Measurements from ENCODE around the gene GJB4. TPM values are rescaled to one million over a fixed set of nuclear protein-coding genes. Genes with fewer than 3 reads are reported as not detected.

Gene GJB4
- total RNA-seq, 2 experiments from 2014 or later, result not detected

- POLR2A ChIA-PET, result interaction anchor here (1.0 kb wide), 1 partner anchor 65 kb away, joined by 3 read pairs; no protein-coding TSS in a partner anchor
Observed at GRCh38 chr1:34781071-34781843, 21.7 kb downstream of the GJB4 start, which contains the start of gene GJB3. Gene GJB3, plus strand, starts transcription at chr1:34781214. Its CDS starts 3,549 bp downstream, at chr1:34784763.

GRCh38 chr1:34781844-34782391 is 22.4 kb downstream of the GJB4 start:
- Mint-ChIP-seq H3K36me3 (ENCODE audit: low read depth) (no peaks in the 10 kb centered on the region), H3K4me3 (no peak overlapping the region), H3K9me3 (ENCODE audit: insufficient read depth) (no peaks in the 10 kb centered on the region), H3K4me1 (ENCODE audit: low read depth) (peaks cover 2% of the 10 kb centered on the region), H3K27me3 (ENCODE audit: low read depth) (peaks cover 37% of the 10 kb centered on the region), H3K27ac (no peak overlapping the region)
- DNase-seq (no peak), ATAC-seq (no peak)
- CTCF ChIA-PET, result no interaction called here
- POLR2A ChIA-PET, result no interaction called here

More at GRCh38 chr1:34781071-34781843, 21.7 kb downstream of the GJB4 start, which contains the start of gene GJB3:
- Mint-ChIP-seq H3K27ac (no peak within 1 kb of the TSS), H3K27me3 (ENCODE audit: low read depth) (peaks cover 37% of the 10 kb centered on the region), H3K9me3 (ENCODE audit: insufficient read depth) (no peaks in the 10 kb centered on the region), H3K36me3 (ENCODE audit: low read depth) (no peaks in the 10 kb centered on the region), H3K4me1 (ENCODE audit: low read depth) (peaks cover 2% of the 10 kb centered on the region), H3K4me3 (no peak within 1 kb of the TSS)
- CTCF ChIA-PET, result no interaction called here
- peak; percentile 58 for ATAC-seq
- no peak for DNase-seq

GRCh38 chr1:34784751-34785221 is 25.2 kb downstream of the GJB4 start:
- DNase-seq (no peak), ATAC-seq (no peak)
- ChIA-PET CTCF (interaction anchor here (1.4 kb wide), 1 partner anchor 68 kb away, joined by 7 read pairs; no protein-coding TSS in a partner anchor), POLR2A (no interaction called here)
- no peaks in the 10 kb centered on the region for H3K9me3 Mint-ChIP-seq (ENCODE audit: insufficient read depth)
- peaks cover 2% of the 10 kb centered on the region for H3K4me1 Mint-ChIP-seq (ENCODE audit: low read depth)
- peaks cover 23% of the 10 kb centered on the region for H3K27me3 Mint-ChIP-seq (ENCODE audit: low read depth)
- no peaks in the 10 kb centered on the region for H3K36me3 Mint-ChIP-seq (ENCODE audit: low read depth)
- no peak overlapping the region for H3K27ac Mint-ChIP-seq
- no peak overlapping the region for H3K4me3 Mint-ChIP-seq

- no peak for DNase-seq
- Mint-ChIP-seq H3K27me3 (ENCODE audit: low read depth) (peaks cover 17% of the 10 kb centered on the region), H3K27ac (no peak overlapping the region), H3K36me3 (ENCODE audit: low read depth) (no peaks in the 10 kb centered on the region), H3K9me3 (ENCODE audit: insufficient read depth) (no peaks in the 10 kb centered on the region), H3K4me1 (ENCODE audit: low read depth) (peaks cover 2% of the 10 kb centered on the region), H3K4me3 (no peak overlapping the region)
- ChIA-PET CTCF (interaction anchor here (1.3 to 2.6 kb wide), 3 partner anchors 19 to 81 kb away, joined by 3 to 12 read pairs (median 7); no protein-coding TSS in a partner anchor), POLR2A (no interaction called here)
- no peak for ATAC-seq
Observed at GRCh38 chr1:34785231-34785874, 25.8 kb downstream of the GJB4 start.

GRCh38 chr1:34785875-34786470 is 26.4 kb downstream of the GJB4 start:
- DNase-seq (no peak), ATAC-seq (peak; percentile 5)
- peaks cover 2% of the 10 kb centered on the region for H3K4me1 Mint-ChIP-seq (ENCODE audit: low read depth)
- CTCF ChIA-PET, result interaction anchor here (0.8 to 3.0 kb wide), 7 partner anchors 14 to 81 kb away, joined by 3 to 23 read pairs (median 7); no protein-coding TSS in a partner anchor
- no peak overlapping the region for H3K4me3 Mint-ChIP-seq
- POLR2A ChIA-PET, result no interaction called here
- H3K27ac Mint-ChIP-seq, result no peak overlapping the region
- H3K9me3 Mint-ChIP-seq (ENCODE audit: insufficient read depth), result no peaks in the 10 kb centered on the region
- H3K27me3 Mint-ChIP-seq (ENCODE audit: low read depth), result peaks cover 17% of the 10 kb centered on the region
- no peaks in the 10 kb centered on the region for H3K36me3 Mint-ChIP-seq (ENCODE audit: low read depth)

- ChIA-PET POLR2A (interaction anchor here (0.6 kb wide), 1 partner anchor 1288 kb away, joined by 3 read pairs; no protein-coding TSS in a partner anchor), CTCF (interaction anchor here (0.8 to 3.0 kb wide), 6 partner anchors 14 to 80 kb away, joined by 3 to 23 read pairs (median 5); no protein-coding TSS in a partner anchor)
- no peaks in the 10 kb centered on the region for H3K9me3 Mint-ChIP-seq (ENCODE audit: insufficient read depth)
- H3K27me3 Mint-ChIP-seq (ENCODE audit: low read depth), result peaks cover 21% of the 10 kb centered on the region
- ATAC-seq (peak; percentile 82), DNase-seq (peak; percentile 78)
- no peak overlapping the region for H3K27ac Mint-ChIP-seq
- no peak overlapping the region for H3K4me3 Mint-ChIP-seq
- H3K36me3 Mint-ChIP-seq (ENCODE audit: low read depth), result no peaks in the 10 kb centered on the region
- H3K4me1 Mint-ChIP-seq (ENCODE audit: low read depth), result peaks cover 2% of the 10 kb centered on the region
Observed at GRCh38 chr1:34786521-34787325, 27.2 kb downstream of the GJB4 start.

GRCh38 chr1:34787461-34788420 is 28.2 kb downstream of the GJB4 start:
- Mint-ChIP-seq H3K27me3 (ENCODE audit: low read depth) (peaks cover 20% of the 10 kb centered on the region), H3K36me3 (ENCODE audit: low read depth) (no peaks in the 10 kb centered on the region), H3K27ac (no peak overlapping the region), H3K4me1 (ENCODE audit: low read depth) (peaks cover 3% of the 10 kb centered on the region), H3K9me3 (ENCODE audit: insufficient read depth) (no peaks in the 10 kb centered on the region), H3K4me3 (no peak overlapping the region)
- ChIA-PET POLR2A (interaction anchor here (0.8 kb wide), 1 partner anchor 243 kb away, joined by 3 read pairs; no protein-coding TSS in a partner anchor), CTCF (interaction anchor here (1.0 to 3.0 kb wide), 3 partner anchors 51 to 79 kb away, joined by 3 to 23 read pairs (median 12); no protein-coding TSS in a partner anchor)
- no peak for DNase-seq
- ATAC-seq, result no peak

- DNase-seq (no peak), ATAC-seq (no peak)
- no peak overlapping the region for H3K27ac Mint-ChIP-seq
- H3K27me3 Mint-ChIP-seq (ENCODE audit: low read depth), result peaks cover 19% of the 10 kb centered on the region
- H3K9me3 Mint-ChIP-seq (ENCODE audit: insufficient read depth), result no peaks in the 10 kb centered on the region
- no peak overlapping the region for H3K4me3 Mint-ChIP-seq
- peaks cover 3% of the 10 kb centered on the region for H3K4me1 Mint-ChIP-seq (ENCODE audit: low read depth)
- CTCF ChIA-PET, result interaction anchor here (1.0 kb wide), 1 partner anchor 62 kb away, joined by 10 read pairs; no protein-coding TSS in a partner anchor
- no peaks in the 10 kb centered on the region for H3K36me3 Mint-ChIP-seq (ENCODE audit: low read depth)
- POLR2A ChIA-PET, result no interaction called here
Observed at GRCh38 chr1:34790985-34791384, 31.4 kb downstream of the GJB4 start.

- ChIA-PET POLR2A (no interaction called here), CTCF (no interaction called here)
- no peak for ATAC-seq
- H3K27ac Mint-ChIP-seq, result no peak overlapping the region
- H3K4me1 Mint-ChIP-seq (ENCODE audit: low read depth), result peaks cover 3% of the 10 kb centered on the region
- no peaks in the 10 kb centered on the region for H3K9me3 Mint-ChIP-seq (ENCODE audit: insufficient read depth)
- H3K36me3 Mint-ChIP-seq (ENCODE audit: low read depth), result no peaks in the 10 kb centered on the region
- DNase-seq, result no peak
- H3K27me3 Mint-ChIP-seq (ENCODE audit: low read depth), result peaks cover 19% of the 10 kb centered on the region
- peak overlapping the region; percentile 19 for H3K4me3 Mint-ChIP-seq
Observed at GRCh38 chr1:34792424-34792823, 32.9 kb downstream of the GJB4 start.
